Lower leg skin (tissue), 4 donors: ENCODE data around the gene GLP1R. TPM values are rescaled to one million over a fixed set of nuclear protein-coding genes. Genes with fewer than 3 reads are reported as not detected.

ENCODE experiments used
- DNase-seq, 2 donors: peaks; one replicate each; pipeline ENCODE4 v3.0.0-alpha.2; 2019; ENCODE audit warnings: low spot score in 2 of 2
- H3K4me3 ChIP-seq: fragments of 200-600 bp; sonication (generic); 2 replicates; pipeline ENCODE4 v1.5.1; 2017; ENCODE audit warnings: mild to moderate bottlenecking, low read depth; ENCODE audit not compliant: poor library complexity, severe bottlenecking
- POLR2A ChIP-seq, 2 donors: fragments of 450-650 bp; IDR thresholded peaks; one replicate each; pipeline ENCODE4 v1.6.1; 2016 to 2017; ENCODE audit warnings: antibody characterized with exemption in 2 of 2, mild to moderate bottlenecking in 1 of 2, moderate library complexity in 1 of 2
- WGBS, 2 donors: methylation state at CpG; one replicate each; pipeline ENCODE4 v1.1.5; 2018; 5-methylcytosine and 5-hydroxymethylcytosine counted together
- intact Hi-C: fragments of 100-400 bp; cut with DNase I; formaldehyde crosslinking; loops from one replicate; pipeline ENCODE4 v1.15.0; 2023; ENCODE audit warnings: low total_unique reads
- total RNA-seq, 4 donors: library from RNA; depleted of rRNA; stranded (reverse); fragments of >200 nt; gene quantifications; one replicate each; pipeline ENCODE4 v1.1.0, GENCODE V29; 2016
- TF ChIP-seq, protein P1 (sequence below), 3 donors: fragments of 450-650 bp; IDR thresholded peaks; one replicate each; pipeline ENCODE4 v1.5.1; 2016; ENCODE audit warnings: antibody characterized with exemption in 3 of 3, mild to moderate bottlenecking in 3 of 3, moderate library complexity in 2 of 3

Gene GLP1R
- total RNA-seq, 4 donors from 2014 or later = 0.10 to 1.3 TPM; not detected in 2

- peak; percentile 84 to 98 for DNase-seq
- H3K4me3 ChIP-seq = peak within 1 kb of the TSS; percentile 65
- TF ChIP-seq, protein P1, sequence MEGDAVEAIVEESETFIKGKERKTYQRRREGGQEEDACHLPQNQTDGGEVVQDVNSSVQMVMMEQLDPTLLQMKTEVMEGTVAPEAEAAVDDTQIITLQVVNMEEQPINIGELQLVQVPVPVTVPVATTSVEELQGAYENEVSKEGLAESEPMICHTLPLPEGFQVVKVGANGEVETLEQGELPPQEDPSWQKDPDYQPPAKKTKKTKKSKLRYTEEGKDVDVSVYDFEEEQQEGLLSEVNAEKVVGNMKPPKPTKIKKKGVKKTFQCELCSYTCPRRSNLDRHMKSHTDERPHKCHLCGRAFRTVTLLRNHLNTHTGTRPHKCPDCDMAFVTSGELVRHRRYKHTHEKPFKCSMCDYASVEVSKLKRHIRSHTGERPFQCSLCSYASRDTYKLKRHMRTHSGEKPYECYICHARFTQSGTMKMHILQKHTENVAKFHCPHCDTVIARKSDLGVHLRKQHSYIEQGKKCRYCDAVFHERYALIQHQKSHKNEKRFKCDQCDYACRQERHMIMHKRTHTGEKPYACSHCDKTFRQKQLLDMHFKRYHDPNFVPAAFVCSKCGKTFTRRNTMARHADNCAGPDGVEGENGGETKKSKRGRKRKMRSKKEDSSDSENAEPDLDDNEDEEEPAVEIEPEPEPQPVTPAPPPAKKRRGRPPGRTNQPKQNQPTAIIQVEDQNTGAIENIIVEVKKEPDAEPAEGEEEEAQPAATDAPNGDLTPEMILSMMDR (IDR thresholded peaks at IDR 0.05) = no peak
- no peak for TF ChIP-seq POLR2A (IDR thresholded peaks at IDR 0.05)
- intact Hi-C loops = no loop called here
- 0 to 2% methylated on average over 42 to 57 of the region's 68 CpGs for WGBS, 2 donors
These were observed 66.4 kb downstream of the GLP1R start, which contains the start of gene SAYSD1 for GRCh38 chr6:39114704-39115599. SAYSD1 (minus strand) TSS chr6:39115186; CDS start chr6:39115089, 97 bp downstream.

DNA sequence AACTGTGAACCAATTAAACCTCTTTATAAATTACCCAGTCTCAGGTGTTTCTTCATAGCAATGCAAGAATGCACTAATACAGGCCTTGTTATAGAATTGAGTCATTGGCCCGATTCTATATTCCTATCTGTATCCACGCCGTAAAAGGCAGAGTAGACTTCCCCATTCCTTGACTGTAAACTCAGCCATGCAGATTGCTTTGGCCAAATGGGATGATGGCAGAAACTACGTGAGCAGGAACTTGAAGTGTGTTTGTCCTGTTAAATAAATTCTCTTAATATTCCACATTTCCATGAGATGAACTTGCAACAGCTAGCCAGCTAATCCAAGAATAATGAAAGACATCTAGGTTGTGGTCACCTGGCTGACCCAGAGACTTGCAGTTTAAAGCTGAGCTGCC, 70.3 kb downstream of the GLP1R start:
- TF ChIP-seq, protein P1 (IDR thresholded peaks at IDR 0.05) = no peak
- no peak for TF ChIP-seq POLR2A (IDR thresholded peaks at IDR 0.05)
- WGBS, 2 donors = 92 to 94% methylated on average over 4 of the region's 4 CpGs
- intact Hi-C loops = loop anchor here (1.0 kb wide), 1 partner anchor 20 kb away; no protein-coding TSS in a partner anchor
- DNase-seq = no peak
- no peak overlapping the region for H3K4me3 ChIP-seq

GRCh38 chr6:39124114-39124513, 75.5 kb downstream of the GLP1R start:
- TF ChIP-seq POLR2A (IDR thresholded peaks at IDR 0.05) = no peak
- TF ChIP-seq, protein P1 (IDR thresholded peaks at IDR 0.05) = no peak
- H3K4me3 ChIP-seq = no peak overlapping the region
- no peak for DNase-seq
- intact Hi-C loops = no loop called here

- TF ChIP-seq, protein P1 (IDR thresholded peaks at IDR 0.05) = no peak
- no peak for TF ChIP-seq POLR2A (IDR thresholded peaks at IDR 0.05)
- H3K4me3 ChIP-seq = no peak overlapping the region
- 63 to 68% methylated on average over 3 of the region's 3 CpGs for WGBS, 2 donors
- DNase-seq = no peak
- intact Hi-C loops = no loop called here
These were observed 79.5 kb downstream of the GLP1R start for GRCh38 chr6:39128106-39128505.

- intact Hi-C loops = no loop called here
- H3K4me3 ChIP-seq = no peak overlapping the region
- DNase-seq = no peak
- no peak for TF ChIP-seq POLR2A (IDR thresholded peaks at IDR 0.05)
- TF ChIP-seq, protein P1 (IDR thresholded peaks at IDR 0.05) = no peak
These were observed 80.3 kb downstream of the GLP1R start for GRCh38 chr6:39128832-39129231.
